H1 (cell line): Measurements from ENCODE around the gene PWP2. TPM values are rescaled to one million over a fixed set of nuclear protein-coding genes. Genes with fewer than 3 reads are reported as not detected.

Experiments used
- CREB1 ChIP-seq: IDR thresholded peaks from 2 replicates; pipeline ENCODE4 v1.6.1; 2012; ENCODE audit warnings: inconsistent platforms
- polyA plus RNA-seq, 7 experiments: library from polyadenylated mRNA; depleted of rRNA in 3 of 7; stranded (reverse) in 5 of 7; unstranded in 2 of 7; fragments of >200 nt in 5 of 7; fragments of 200-250 nt in 2 of 7; gene quantifications; 1 replicate in 5 of 7; 2 replicates in 1 of 7; 4 replicates in 1 of 7; pipeline versions ENCODE4 v1.2.1 to v1.2.3, GENCODE V29; 2011 to 2013; ENCODE audit warnings: missing spikeins in 2 of 7, mixed read lengths in 2 of 7
- total RNA-seq: library from RNA; stranded (reverse); fragmentation: NEBNext Ultra II Directional; extraction: Animal tissue kit (Norgen Biotek cat#: 25700); gene quantifications from 2 replicates; pipeline ENCODE4 v1.2.1, GENCODE V29; 2021

PWP2 gene
- total and polyA plus RNA-seq, 2 of the 8 experiments (the other 6 are each of a cell fraction or from before 2014, with no cell fraction given) = 4.4 to 6.7 TPM

DNA sequence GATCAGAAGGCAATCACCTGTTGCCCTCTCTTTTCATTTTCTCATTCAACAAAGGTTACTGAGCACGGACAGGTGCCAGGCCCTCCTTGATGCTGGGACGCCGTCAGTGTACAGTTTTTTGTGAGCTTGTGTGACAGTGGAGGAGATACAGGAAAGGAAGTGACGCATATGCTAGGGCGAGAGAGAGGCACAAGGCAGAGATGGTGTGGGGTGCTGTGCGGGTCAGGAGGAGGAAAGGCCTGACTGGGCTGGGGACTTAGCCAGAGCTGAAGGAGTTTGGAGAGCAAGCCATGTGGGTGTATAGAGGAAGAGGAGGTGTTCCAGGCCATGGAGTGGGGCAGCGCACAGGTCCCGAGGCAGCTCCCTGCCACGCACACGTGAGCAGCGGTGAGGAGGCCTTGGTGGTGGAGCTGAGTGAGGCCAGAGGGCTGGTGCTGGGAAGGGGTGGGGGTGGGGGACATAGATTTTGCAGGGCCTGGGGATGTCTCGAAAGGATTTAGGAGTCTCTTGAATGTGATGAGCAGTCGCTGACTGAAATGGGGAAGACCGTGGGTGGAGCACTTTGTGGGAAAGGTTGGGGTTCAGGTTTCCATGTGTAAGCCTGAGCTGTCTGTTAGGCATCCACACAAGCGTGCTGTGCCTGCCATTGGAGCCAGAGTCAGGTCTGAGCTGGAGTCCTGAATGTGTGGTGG lies 49.1 kb upstream of the PWP2 start (continued):
- no peak for TF ChIP-seq CREB1
- TF ChIP-seq, all 59 proteins: peak for 0
